Measurements from ENCODE around the gene ZNF692. TPM values are rescaled to one million over a fixed set of nuclear protein-coding genes. Genes with fewer than 3 reads are reported as not detected.

ZNF692 gene
- total and polyA plus RNA-seq, 2 of the 13 experiments (the other 11 are each of a cell fraction or from before 2014, with no cell fraction given) = 27.3 to 45.8 TPM

GRCh38 chr1:248873409-248873992 lies 14.6 kb upstream of the ZNF692 start (continued):
- TF ChIP-seq, protein P1, sequence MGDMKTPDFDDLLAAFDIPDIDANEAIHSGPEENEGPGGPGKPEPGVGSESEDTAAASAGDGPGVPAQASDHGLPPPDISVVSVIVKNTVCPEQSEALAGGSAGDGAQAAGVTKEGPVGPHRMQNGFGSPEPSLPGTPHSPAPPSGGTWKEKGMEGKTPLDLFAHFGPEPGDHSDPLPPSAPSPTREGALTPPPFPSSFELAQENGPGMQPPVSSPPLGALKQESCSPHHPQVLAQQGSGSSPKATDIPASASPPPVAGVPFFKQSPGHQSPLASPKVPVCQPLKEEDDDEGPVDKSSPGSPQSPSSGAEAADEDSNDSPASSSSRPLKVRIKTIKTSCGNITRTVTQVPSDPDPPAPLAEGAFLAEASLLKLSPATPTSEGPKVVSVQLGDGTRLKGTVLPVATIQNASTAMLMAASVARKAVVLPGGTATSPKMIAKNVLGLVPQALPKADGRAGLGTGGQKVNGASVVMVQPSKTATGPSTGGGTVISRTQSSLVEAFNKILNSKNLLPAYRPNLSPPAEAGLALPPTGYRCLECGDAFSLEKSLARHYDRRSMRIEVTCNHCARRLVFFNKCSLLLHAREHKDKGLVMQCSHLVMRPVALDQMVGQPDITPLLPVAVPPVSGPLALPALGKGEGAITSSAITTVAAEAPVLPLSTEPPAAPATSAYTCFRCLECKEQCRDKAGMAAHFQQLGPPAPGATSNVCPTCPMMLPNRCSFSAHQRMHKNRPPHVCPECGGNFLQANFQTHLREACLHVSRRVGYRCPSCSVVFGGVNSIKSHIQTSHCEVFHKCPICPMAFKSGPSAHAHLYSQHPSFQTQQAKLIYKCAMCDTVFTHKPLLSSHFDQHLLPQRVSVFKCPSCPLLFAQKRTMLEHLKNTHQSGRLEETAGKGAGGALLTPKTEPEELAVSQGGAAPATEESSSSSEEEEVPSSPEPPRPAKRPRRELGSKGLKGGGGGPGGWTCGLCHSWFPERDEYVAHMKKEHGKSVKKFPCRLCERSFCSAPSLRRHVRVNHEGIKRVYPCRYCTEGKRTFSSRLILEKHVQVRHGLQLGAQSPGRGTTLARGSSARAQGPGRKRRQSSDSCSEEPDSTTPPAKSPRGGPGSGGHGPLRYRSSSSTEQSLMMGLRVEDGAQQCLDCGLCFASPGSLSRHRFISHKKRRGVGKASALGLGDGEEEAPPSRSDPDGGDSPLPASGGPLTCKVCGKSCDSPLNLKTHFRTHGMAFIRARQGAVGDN (CRISPR knock-in tag; IDR thresholded peaks at IDR 0.05) = peak; percentile 91
- TF ChIP-seq, protein P2, sequence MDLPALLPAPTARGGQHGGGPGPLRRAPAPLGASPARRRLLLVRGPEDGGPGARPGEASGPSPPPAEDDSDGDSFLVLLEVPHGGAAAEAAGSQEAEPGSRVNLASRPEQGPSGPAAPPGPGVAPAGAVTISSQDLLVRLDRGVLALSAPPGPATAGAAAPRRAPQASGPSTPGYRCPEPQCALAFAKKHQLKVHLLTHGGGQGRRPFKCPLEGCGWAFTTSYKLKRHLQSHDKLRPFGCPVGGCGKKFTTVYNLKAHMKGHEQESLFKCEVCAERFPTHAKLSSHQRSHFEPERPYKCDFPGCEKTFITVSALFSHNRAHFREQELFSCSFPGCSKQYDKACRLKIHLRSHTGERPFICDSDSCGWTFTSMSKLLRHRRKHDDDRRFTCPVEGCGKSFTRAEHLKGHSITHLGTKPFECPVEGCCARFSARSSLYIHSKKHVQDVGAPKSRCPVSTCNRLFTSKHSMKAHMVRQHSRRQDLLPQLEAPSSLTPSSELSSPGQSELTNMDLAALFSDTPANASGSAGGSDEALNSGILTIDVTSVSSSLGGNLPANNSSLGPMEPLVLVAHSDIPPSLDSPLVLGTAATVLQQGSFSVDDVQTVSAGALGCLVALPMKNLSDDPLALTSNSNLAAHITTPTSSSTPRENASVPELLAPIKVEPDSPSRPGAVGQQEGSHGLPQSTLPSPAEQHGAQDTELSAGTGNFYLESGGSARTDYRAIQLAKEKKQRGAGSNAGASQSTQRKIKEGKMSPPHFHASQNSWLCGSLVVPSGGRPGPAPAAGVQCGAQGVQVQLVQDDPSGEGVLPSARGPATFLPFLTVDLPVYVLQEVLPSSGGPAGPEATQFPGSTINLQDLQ (CRISPR knock-in tag; IDR thresholded peaks at IDR 0.05) = no peak
- TF ChIP-seq, protein P3, sequence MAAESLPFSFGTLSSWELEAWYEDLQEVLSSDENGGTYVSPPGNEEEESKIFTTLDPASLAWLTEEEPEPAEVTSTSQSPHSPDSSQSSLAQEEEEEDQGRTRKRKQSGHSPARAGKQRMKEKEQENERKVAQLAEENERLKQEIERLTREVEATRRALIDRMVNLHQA (CRISPR knock-in tag; IDR thresholded peaks at IDR 0.05) = no peak
- TF ChIP-seq IKZF4 (CRISPR knock-in tag; IDR thresholded peaks at IDR 0.05; ENCODE audit: borderline replicate concordance, low read depth, not compliant biosample characterization) (peak; percentile 17), ZNF343 (CRISPR knock-in tag; IDR thresholded peaks at IDR 0.05) (0 out of 2 replicates have a peak, but pooled peaks have one; percentile 47), ZNF567 (CRISPR knock-in tag; IDR thresholded peaks at IDR 0.05; ENCODE audit: borderline replicate concordance) (peak; percentile 86; the same call in 1 of the 2 replicates), CEBPG (CRISPR knock-in tag; IDR thresholded peaks at IDR 0.05) (no peak; the same call in 1 of the 2 replicates), ATF7-NPFF (CRISPR knock-in tag; IDR thresholded peaks at IDR 0.05; ENCODE audit: low read depth) (peak; percentile 63; the same call in 1 of the 2 replicates), ZNF225 (CRISPR knock-in tag; IDR thresholded peaks at IDR 0.05) (0 out of 2 replicates have a peak, but pooled peaks have one; percentile 35), ZNF160 (CRISPR knock-in tag; IDR thresholded peaks at IDR 0.05) (no peak), THAP9 (CRISPR knock-in tag; IDR thresholded peaks at IDR 0.05; ENCODE audit: borderline replicate concordance) (peak; percentile 80; the same call in 1 of the 2 replicates)
- TF ChIP-seq, protein P4, sequence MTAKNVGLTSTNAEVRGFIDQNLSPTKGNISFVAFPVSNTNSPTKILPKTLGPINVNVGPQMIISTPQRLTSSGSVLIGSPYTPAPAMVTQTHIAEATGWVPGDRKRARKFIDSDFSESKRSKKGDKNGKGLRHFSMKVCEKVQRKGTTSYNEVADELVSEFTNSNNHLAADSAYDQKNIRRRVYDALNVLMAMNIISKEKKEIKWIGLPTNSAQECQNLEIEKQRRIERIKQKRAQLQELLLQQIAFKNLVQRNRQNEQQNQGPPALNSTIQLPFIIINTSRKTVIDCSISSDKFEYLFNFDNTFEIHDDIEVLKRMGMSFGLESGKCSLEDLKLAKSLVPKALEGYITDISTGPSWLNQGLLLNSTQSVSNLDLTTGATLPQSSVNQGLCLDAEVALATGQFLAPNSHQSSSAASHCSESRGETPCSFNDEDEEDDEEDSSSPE (CRISPR knock-in tag; IDR thresholded peaks at IDR 0.05) = 0 out of 2 replicates have a peak, but pooled peaks have one; percentile 21
- TF ChIP-seq, protein P5, sequence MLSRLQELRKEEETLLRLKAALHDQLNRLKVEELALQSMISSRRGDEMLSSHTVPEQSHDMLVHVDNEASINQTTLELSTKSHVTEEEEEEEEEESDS (CRISPR knock-in tag; IDR thresholded peaks at IDR 0.05; ENCODE audit: borderline replicate concordance) = 0 out of 2 replicates have a peak, but pooled peaks have one; percentile 5
- TF ChIP-seq, protein P6, sequence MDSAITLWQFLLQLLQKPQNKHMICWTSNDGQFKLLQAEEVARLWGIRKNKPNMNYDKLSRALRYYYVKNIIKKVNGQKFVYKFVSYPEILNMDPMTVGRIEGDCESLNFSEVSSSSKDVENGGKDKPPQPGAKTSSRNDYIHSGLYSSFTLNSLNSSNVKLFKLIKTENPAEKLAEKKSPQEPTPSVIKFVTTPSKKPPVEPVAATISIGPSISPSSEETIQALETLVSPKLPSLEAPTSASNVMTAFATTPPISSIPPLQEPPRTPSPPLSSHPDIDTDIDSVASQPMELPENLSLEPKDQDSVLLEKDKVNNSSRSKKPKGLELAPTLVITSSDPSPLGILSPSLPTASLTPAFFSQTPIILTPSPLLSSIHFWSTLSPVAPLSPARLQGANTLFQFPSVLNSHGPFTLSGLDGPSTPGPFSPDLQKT (CRISPR knock-in tag; IDR thresholded peaks at IDR 0.05; ENCODE audit: borderline replicate concordance) = no peak

Measured in HepG2 (cell line).